ENCODE data around the gene DENND5A. TPM values are rescaled to one million over a fixed set of nuclear protein-coding genes. Genes with fewer than 3 reads are reported as not detected.
"Not testable (repeated sequence)": the region's sequence is repeated elsewhere in the genome, so short reads cannot be mapped to it uniquely, and the experiment has no call there.

Gene DENND5A
- total RNA-seq, 1 donor from 2014 or later: 44.7 TPM

DNA sequence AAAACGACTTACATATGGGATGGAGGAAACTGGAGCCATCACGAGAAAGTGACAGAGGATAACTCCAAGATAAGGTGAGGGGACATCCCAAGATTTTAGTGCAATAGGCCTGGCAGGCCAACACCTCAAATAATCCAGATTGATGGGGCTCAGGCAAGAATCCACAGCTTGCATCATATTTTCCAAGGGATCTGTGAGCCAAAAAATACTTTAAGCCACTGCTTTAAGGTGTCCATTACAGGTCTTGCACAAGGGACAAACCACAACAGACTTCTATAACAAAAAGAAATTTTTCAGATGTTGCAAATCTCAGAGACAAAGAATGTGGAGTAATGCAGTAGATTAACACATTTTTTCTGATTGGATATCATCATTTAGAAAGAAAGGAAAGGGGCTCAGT, 45.6 kb downstream of the DENND5A start:
- intact Hi-C loops (cut with micrococcal nuclease): no loop called here

DNA sequence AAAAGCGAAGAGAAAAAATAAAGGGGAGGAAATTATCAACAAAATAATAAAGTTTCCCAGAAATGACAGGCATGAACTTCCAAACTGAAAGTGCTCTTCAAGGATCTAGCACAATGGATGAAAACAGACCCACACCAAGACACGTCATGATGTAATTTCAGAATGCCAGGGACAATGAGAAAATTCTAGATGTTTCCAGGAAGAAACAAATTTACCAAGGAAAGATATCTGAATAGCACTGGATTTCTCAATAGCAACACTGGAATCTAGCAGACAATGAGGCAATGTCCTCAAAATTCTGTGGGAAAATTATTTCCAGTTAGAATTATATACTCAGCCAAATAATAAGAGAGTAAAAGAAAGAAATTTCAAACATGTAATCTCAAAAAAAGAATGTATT, 46.0 kb downstream of the DENND5A start:
- intact Hi-C loops (cut with micrococcal nuclease): no loop called here

DNA sequence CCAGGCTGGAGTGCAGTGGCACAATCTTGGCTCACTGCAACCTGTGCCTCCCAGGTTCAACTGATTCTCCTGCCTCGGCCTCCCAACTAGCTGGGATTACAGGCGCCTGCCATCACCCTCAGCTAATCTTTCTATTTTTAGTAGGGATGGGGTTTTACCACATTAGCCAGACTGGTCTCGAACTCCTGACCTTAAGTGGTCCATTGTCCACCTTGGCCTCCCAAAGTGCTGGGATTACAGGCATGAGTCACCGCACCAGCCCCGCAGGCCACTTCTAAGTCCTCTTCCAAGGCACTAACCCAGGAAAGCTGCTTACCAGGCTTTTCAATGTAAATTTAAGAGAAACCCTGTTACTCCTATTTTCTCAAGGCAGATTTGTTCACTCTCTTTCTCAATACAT, 50.4 kb downstream of the DENND5A start:
- intact Hi-C loops (cut with micrococcal nuclease): no loop called here

DNA sequence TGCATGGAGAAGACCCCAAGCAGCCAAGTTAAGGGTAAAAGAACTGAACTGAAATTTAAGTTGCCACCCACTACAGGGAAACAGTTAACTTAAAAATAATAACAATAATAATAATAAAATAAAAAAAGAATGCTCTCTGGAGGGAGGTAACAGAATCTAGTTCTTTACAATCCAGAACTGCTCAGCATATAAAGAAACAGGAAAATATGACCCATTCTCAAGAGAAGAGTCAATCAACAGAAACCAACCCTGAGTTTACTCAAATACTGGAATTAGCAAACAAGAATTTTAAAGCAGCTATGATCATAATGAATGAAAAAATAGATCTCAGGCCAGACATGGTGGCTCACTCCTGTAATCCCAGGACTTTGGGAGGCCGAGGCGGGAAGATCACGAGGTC, 53.8 kb downstream of the DENND5A start:
- intact Hi-C loops (cut with micrococcal nuclease): no loop called here

DNA sequence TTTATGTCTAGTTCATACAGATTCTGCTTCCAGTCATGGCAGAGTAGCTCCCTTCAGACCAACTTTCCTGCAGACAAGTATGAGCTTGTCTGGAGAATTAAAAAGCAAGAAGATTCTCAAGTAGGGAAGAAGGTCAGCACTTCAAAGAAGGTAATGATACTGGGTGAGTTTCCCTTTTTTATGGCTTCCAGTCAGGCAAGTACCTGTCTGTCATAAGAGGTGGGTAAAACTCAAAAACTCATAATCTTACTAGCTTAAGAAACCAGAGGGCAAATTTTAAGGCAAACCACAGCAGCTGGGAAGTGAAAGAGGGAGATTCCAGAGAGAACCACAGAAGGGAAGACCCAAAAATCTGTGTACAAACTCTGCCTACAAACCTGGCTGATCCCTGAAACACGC, 54.2 kb downstream of the DENND5A start:
- intact Hi-C loops (cut with micrococcal nuclease): no loop called here

DNA sequence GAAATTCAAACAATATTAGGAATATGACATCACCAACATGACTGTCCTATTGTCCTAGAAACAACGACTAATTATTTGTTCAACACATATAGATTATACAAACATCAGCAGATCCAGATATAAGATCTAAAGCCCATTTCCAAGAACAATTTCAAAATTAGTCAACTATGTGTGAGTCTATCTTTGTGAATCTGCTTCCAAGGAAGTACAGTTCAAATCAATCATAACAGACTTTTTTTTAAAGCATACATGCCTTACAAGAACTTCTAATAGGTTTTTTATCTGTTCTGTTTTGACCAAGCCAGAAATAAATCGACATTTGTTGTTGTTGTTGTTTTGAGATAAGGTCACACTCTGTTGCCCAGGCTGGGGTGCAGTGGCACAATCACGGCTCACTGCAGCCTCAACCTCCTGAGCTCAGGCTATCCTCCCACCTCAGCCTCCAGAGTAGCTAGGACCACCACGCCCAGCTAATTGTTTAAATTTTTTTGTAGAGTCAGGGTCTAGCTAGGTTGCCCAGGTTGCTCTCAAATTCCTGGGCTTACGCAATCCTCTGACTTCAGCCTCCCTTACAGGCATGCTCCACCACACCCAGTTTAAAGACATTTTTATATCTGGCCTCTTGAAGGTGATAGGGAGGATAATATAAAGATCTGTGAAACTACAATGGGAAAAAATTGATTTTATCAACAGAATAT, 54.8 kb downstream of the DENND5A start:
- intact Hi-C loops (cut with micrococcal nuclease): no loop called here

DNA sequence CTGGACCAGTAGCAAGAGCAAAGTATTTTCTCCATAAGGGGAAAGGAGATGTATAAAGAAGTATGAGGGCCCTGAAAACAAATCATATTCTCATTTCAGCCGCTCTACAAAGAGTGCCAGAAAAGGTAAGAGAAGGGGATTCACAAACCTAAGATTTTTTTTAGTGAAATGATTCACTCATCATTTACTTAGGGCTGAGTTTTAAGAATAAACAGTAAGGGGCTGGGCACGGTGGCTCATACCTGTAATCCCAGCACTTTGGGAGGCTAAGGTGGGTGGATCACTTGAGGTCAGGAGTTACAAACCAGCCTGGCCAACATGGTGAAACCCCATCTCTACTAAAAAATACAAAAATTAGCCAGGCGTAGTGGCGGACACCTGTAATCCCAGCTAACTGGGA, 55.5 kb downstream of the DENND5A start:
- intact Hi-C loops (cut with micrococcal nuclease): loop anchor here (5.0 kb wide), 1 partner anchor 43 kb away; no protein-coding TSS in a partner anchor

DNA sequence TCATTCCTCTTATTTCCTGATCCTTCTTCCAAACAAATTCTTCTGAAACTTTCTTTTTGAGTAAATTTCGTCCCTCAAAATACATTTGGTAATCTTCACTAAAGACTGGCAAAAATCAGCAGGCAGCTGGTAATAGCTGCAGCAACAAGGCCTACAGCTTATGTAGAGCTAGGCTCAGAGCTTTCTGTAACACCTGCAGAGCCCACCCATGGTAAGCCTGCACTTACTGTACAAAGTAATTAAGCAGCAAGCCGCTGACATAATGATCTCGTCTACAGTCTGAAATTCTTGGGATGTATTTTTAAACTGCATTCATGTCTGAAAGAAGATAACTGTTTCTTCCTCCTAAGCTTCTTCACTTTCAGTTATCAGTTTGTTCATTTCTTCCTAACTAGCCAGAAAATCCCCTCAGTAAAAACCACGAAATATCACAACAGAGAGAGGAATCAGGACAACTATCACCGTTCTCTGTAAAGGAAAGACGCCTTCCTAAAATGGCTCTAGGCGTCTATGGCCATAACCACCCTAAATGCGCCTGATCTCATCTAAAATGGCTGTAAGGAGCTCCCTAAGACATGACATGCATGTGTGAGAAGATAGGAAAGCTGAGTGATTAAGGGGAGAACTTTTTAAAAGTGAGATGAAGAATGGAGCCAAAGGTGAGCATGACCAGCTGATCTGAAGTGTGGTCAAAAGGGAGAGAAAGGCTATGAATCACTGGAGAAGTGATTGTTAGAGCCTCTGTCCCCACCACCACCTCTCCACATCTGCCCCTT, 56.2 kb downstream of the DENND5A start:
- intact Hi-C loops (cut with micrococcal nuclease): loop anchor here (5.0 kb wide), 1 partner anchor 43 kb away; no protein-coding TSS in a partner anchor

DNA sequence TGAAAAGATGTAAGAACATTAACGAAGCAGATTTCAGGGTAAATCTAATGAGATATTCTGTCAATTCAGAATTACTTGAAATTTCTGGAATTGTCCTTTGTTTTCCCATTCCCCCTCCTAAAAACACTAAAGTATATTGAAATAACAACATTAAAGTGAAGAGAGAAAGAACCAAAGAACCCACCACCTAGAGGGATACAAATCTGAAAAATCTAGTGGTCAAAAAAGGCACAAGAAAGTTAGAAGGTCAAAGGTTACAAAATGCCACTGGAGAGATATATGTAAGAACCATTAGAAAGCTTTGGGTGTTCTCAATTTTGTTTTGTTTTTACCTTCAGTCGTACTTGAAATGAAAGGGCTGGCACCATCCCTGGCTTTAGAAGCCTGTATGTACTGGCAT, 57.9 kb downstream of the DENND5A start:
- intact Hi-C loops (cut with micrococcal nuclease): loop anchor here (5.0 kb wide), 1 partner anchor 45 kb away; no protein-coding TSS in a partner anchor

DNA sequence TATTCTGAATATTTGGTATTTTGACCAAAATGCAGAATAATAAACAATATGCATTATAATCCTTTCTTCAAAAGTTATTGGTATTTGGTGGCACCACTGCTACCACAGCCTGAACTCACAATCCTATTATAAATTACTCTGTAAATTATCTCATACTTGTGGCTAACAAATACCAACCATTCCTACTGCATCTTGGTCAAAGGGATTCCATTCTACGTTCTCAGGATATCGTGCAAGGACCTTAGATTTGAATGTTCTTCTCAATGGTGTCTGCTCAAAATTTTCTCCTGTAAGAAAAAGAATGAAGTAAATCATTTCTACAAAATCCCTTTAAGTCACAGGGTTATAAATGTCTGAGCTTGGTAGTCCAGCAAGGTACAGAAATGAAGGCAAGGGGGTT, 58.7 kb downstream of the DENND5A start:
- intact Hi-C loops (cut with micrococcal nuclease): loop anchor here (5.0 kb wide), 1 partner anchor 46 kb away; no protein-coding TSS in a partner anchor

DNA sequence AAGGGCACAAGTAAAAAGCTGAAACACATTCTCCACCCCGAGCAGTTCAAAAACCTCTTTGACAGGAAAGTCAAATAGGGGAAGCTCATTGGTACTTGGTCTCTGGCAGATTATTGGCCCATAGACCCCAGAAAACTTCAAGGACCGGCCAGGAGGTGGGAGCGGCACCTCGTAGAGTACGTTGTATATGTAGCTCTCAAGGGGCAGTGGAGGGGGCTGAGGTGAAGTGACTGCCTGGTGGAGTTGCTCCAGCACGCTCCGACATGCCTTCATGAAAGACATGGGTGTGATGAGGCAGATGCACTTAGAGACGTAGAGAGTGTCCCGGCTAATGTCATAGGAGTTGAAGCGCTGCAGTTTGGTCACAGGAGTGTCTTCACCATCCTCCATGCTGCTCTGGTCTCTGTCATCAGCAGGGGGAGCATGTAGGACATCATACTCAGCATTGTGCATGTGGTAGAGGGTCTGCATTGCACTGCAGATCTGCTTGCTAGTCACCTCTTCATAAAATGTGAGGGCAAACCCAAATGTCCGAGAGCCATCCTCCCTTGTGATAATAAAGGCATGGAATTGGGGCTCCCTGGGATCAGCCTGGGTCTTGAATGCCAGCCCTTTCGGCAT, 61.3 kb downstream of the DENND5A start:
- intact Hi-C loops (cut with micrococcal nuclease): no loop called here

DNA sequence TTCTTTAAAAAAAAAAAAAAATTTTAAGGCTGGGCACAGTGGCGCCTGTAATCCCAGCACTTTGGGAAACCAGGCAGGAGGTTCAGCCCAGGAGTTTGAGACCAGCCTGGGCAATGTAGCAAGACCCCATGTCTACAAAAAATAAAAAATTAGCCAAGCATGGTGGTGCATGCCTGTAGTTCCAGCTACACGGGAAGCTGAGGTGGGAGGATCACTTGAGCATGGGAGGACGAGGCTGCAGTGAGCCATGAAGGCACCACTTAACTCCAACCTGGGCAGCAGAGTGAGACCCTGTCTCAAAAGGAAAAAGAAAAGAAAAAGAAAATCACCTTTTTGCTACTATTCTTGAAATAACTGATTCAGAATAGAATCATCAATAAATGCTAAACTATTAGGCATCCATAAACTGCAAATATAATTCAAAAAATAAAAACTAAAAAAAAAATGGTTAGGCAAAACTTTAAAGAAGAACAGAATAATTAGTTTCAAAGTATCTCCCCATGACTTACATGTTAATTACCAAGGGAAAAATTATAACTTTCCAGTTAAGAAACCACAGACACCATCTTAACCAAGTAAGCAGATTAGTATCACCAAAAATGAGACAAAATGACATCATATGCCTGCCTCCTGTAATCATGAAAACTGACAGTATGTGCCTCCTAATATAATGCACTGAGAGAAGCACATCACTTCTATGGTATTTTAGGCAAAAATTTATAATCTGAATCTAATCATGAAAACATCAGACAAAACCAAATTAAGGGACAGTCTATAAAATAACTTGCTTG, 63.6 kb downstream of the DENND5A start:
- intact Hi-C loops (cut with micrococcal nuclease): no loop called here

DNA sequence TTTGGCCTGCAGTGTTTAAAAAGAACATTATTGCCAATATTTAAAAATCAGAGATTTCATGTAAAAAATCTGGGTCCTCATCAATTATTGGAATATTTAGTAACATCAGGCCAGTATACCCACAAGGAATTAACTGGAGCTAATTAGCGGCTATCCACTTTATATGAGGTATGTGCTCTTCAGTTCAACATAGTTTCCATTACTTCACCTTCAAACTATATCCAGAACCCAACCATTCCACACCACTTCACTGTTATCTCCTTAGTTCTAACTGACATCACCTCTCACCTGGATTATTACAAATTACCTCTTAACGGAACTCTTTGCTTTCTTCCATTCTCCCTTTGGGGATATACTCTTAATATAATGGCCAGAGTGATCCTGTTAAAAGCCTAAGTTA, 64.7 kb downstream of the DENND5A start:
- intact Hi-C loops (cut with micrococcal nuclease): no loop called here

DNA sequence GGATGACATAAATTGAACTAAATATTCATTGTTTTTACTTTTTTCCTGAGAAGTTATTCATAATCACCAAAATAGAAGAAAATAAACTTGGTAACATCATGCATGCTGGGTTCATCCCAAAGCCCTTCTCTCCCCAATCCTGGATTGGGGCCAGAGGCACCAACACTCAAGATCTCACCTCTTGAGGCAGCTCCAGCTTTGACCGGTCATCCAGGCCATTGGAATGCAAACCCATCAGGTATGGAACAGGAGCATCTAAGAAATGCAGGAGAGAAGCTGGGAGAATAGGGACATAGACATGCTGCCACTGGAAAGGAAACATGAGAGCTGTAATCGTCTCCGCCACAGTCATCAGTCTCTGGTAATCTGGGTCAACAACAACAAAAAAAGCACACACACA, 71.8 kb downstream of the DENND5A start:
- intact Hi-C loops (cut with micrococcal nuclease): no loop called here

DNA sequence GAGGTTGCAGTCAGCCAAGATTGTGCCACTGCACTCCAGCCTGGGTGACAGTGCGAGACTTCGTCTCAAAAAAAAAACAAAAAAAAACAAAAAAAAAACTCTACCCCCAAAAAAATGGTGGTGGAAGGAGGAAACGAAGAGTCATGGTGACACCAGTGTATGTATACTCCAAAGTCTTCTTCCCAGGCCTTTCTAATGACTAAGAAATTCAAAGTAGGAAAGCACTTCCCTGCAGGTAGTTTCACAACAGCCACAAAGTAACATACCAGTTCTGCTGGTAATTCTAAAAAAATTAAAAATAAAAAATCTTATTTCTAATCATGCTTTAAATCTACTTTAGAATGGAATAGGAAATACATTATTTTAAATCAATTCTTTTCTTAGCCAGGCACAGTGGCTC, 72.6 kb downstream of the DENND5A start:
- intact Hi-C loops (cut with micrococcal nuclease): no loop called here

DNA sequence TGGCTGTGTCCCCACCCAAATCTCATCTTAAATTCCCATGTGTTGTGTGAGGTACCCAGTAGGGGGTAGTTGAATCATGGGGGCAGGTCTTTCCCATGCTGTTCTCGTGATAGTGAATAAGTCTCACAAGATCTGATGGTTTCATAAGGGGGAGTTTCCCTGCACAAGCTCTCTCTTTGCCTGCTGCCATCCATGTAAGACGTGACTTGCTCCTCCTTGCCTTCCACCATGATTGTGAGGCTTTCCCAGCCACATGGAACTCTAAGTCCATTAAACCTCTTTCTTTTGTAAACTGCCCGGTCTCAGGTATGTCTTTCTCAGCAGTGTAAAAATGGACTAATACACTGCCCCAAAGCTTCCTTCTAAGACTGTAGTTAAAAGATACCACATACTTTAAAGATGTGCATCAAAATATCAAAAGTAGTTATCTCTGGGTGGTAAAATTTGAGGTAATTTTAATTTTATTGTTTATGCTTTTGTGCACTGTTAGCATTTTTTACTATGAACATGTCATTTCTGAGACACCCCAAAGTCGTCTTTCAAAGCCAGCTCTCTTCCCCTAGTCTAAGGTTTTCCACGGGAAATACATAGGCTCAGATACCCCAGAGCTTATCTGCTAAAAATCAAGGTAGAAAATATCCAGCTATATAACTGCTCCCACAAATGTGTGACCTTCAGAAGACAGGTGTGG, 74.7 kb downstream of the DENND5A start:
- intact Hi-C loops (cut with micrococcal nuclease): not testable (repeated sequence)

DNA sequence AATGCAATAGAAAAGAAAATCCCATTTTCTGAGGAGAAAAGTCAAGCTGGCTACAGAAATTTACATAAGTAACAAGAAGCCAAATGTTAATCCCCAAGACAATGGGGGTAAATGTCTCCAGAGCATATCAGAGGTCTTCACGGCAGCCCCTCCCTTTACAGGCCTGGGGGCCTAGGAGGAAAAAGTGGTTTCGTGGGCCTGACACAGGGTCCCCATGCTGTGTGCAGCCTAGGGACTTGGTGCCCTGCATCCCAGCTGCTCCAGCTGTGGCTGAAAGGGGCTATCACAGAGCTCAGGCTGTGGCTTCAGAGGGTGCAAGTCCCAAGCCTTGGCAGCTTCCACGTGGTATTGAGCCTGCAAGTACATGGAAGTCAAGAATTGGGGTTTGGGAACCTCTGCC, 76.3 kb downstream of the DENND5A start:
- intact Hi-C loops (cut with micrococcal nuclease): not testable (repeated sequence)

DNA sequence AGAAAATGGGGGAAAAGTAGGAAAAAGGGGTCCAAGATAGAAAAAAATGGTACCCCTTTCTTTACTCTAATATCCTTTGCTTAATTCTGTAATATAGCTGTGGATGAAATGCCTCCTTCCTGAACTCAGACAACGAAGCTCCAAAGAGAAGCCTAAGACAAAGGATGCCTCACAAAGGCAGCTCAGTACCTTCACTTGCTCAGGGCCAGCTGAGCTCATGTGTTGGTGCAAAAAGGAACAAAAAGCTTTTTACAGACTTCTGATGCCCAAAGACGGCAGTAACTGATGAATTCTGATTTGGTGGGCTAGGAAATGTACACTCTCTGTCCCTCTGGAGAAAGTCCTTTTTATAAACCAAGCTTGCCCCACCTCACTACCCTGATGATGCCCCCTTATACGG, 77.5 kb downstream of the DENND5A start:
- intact Hi-C loops (cut with micrococcal nuclease): no loop called here

DNA sequence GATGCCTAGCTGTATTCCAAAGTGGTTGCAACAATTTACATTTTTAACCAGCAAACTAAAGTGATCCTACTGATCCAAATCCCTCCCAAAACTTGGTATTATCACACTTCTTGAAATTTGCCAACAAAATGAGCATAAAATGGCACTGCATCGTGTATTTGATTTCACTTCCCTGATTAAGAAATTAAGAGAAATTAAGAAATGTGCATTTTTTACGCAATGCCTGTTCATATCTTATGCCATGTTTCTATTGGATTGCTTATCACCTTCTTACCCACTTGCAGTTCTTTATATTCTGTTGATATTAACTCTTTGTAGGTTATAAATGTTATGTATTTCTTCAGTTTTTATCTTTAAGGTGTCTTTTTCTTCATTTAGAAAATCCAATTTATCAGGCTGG, 80.6 kb downstream of the DENND5A start:
- intact Hi-C loops (cut with micrococcal nuclease): no loop called here

DNA sequence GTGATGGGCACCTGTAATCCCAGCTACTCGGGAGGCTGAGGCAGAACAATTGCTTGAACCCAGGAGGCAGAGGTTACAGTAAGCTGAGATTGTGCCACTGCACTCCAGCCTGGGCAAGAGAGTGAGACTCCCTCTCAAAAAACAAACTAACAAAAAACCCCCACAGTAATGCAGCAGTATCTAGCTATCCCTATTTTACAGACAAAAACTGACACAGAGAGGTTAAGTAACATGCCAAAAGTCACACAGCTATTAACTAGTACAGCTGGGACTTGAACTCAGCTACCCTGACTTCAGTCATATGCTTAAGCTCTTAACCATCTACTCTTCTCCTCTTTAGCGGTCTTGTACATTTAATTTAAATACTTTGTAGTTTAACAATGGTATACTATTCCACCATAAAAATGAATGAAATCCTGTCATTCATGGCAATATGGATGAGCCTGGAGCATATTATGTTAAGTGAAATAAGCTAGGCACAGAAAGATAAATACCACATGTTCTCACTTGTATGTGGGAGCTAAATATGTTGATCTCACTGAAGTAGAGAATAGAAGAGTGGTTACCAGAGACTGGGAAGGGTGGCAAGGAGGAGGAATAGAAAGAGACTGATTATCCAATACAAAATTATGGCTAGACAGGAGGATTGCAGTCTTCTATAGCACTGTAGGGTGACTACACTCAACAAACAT, 82.8 kb downstream of the DENND5A start:
- intact Hi-C loops (cut with micrococcal nuclease): no loop called here
